ENCODE results near the gene GREB1L. TPM values are rescaled to one million over a fixed set of nuclear protein-coding genes. Genes with fewer than 3 reads are reported as not detected.

Gene GREB1L
- total and polyA plus RNA-seq, 9 of the 15 experiments (the other 6 are each of a cell fraction or from before 2014, with no cell fraction given), result 0.03 TPM; not detected in 8

- no peak for FAIRE-seq
These were observed 141.0 kb downstream of the GREB1L start for GRCh38 chr18:21383031-21383430.

More at GRCh38 chr18:21383031-21383430, 141.0 kb downstream of the GREB1L start:
- H3K36me3 ChIP-seq (ENCODE audit: control insufficient read depth, insufficient read depth, low read length), result no peaks in the 10 kb centered on the region
- H3K27ac ChIP-seq (ENCODE audit: extremely low read depth, low read depth, low read length), result no peak overlapping the region
- no peaks in the 10 kb centered on the region for H3K4me1 ChIP-seq (replicated peaks in 1 of 2; ENCODE audit: control insufficient read depth in 2 of 2, insufficient read depth in 2 of 2, low read length in 2 of 2)
- DNase-seq (ENCODE audit: extremely low read depth in 1 of 4, low spot score in 3 of 4) (no peak), ATAC-seq (no peak)
- no peak overlapping the region for H3K4me2 ChIP-seq (ENCODE audit: insufficient read depth, low read length)
- intact Hi-C loops (cut with micrococcal nuclease), result no loop called here
- H2AFZ ChIP-seq (ENCODE audit: low read depth, low read length), result no peak overlapping the region
- no peak for TF ChIP-seq TRIM28 (IDR thresholded peaks at IDR 0.05)
- no peak for TF ChIP-seq CHD2 (IDR thresholded peaks at IDR 0.05; ENCODE audit: low read depth, low read length)
- TF ChIP-seq KLF16 (IDR thresholded peaks at IDR 0.05), result no peak
- no peak for TF ChIP-seq ZNF146 (CRISPR knock-in tag; IDR thresholded peaks at IDR 0.05; ENCODE audit: unreplicated experiment)
- TF ChIP-seq HDAC3 (IDR thresholded peaks at IDR 0.05; ENCODE audit: borderline replicate concordance, partially characterized antibody), result no peak
- TF ChIP-seq FOXK1 (CRISPR knock-in tag; IDR thresholded peaks at IDR 0.05; ENCODE audit: borderline replicate concordance), result no peak
- TF ChIP-seq ZBTB26 (CRISPR knock-in tag; IDR thresholded peaks at IDR 0.05), result no peak
- TF ChIP-seq CREM (IDR thresholded peaks at IDR 0.05; ENCODE audit: low read depth), result no peak
- no peak for TF ChIP-seq MAX (CRISPR knock-in tag; IDR thresholded peaks at IDR 0.05)
- no peak for TF ChIP-seq BRF2 (IDR thresholded peaks at IDR 0.05; ENCODE audit: borderline replicate concordance, insufficient read depth, insufficient read length)
- no peak for TF ChIP-seq SRSF7 (optimal IDR thresholded peaks at IDR 0.05; ENCODE audit: low read depth, low read length)
- no peak for TF ChIP-seq NKRF (IDR thresholded peaks at IDR 0.05; ENCODE audit: borderline replicate concordance)
- TF ChIP-seq FOXK2 (conservative IDR thresholded peaks at IDR 0.05 in 1 of 2, IDR thresholded peaks at IDR 0.05 in 1 of 2; ENCODE audit: low read depth in 2 of 2), result no peak
- TF ChIP-seq ZC3H8 (IDR thresholded peaks at IDR 0.05), result no peak
- TF ChIP-seq TAL1 (IDR thresholded peaks at IDR 0.05), result no peak
- no peak for TF ChIP-seq RAD21 (CRISPR knock-in tag; conservative IDR thresholded peaks at IDR 0.05 in 1 of 2, IDR thresholded peaks at IDR 0.05 in 1 of 2)
- TF ChIP-seq COPS2 (conservative IDR thresholded peaks at IDR 0.05), result no peak
- TF ChIP-seq PKNOX1 (IDR thresholded peaks at IDR 0.05), result no peak
- no peak for TF ChIP-seq SMC3 (conservative IDR thresholded peaks at IDR 0.05; ENCODE audit: insufficient read depth, low read depth, low read length)
- no peaks in the 10 kb centered on the region for H3K9me3 ChIP-seq (replicated peaks; ENCODE audit: control insufficient read depth, insufficient read depth, low read depth, low read length)
- no peak overlapping the region for H3K4me3 ChIP-seq
- H3K9me1 ChIP-seq (ENCODE audit: control insufficient read depth, insufficient read depth, low read length), result no peaks in the 10 kb centered on the region
- no TSS peak for BruUV-seq (replicated peaks)
- CTCF ChIA-PET (ENCODE audit: low intra/inter-chr PET ratio), result no interaction called here
- POLR2A ChIA-PET, result interaction anchor here (0.6 kb wide), 1 partner anchor 161 kb away, joined by 4 read pairs; no protein-coding TSS in a partner anchor
- peaks cover 0 to 4% of the 10 kb centered on the region in 2 experiments; a peak in 3 of 5 replicates for H3K27me3 ChIP-seq (ENCODE audit: control insufficient read depth in 2 of 2, insufficient read depth in 2 of 2, low read length in 2 of 2)
- H4K20me1 ChIP-seq (replicated peaks; ENCODE audit: control insufficient read depth, insufficient read depth, low read length), result no peaks in the 10 kb centered on the region
- H3K79me2 ChIP-seq (ENCODE audit: control insufficient read depth, insufficient read depth, low read length), result no peaks in the 10 kb centered on the region
- in situ Hi-C loops (cut with MboI), result no loop called here
- no peak overlapping the region for H3K9ac ChIP-seq (ENCODE audit: insufficient read depth in 1 of 2, low read depth in 2 of 2, low read length in 2 of 2)
- 0% methylated on average over 1 of the region's 1 CpG for WGBS (ENCODE audit: insufficient coverage, low coverage, missing lambda C conversion rate)
